ENCODE measurements around the gene DHRSX. TPM values are rescaled to one million over a fixed set of nuclear protein-coding genes. Genes with fewer than 3 reads are reported as not detected.

DHRSX gene
- polyA plus RNA-seq, 1 donor from 2014 or later = 15.7 TPM

DNA sequence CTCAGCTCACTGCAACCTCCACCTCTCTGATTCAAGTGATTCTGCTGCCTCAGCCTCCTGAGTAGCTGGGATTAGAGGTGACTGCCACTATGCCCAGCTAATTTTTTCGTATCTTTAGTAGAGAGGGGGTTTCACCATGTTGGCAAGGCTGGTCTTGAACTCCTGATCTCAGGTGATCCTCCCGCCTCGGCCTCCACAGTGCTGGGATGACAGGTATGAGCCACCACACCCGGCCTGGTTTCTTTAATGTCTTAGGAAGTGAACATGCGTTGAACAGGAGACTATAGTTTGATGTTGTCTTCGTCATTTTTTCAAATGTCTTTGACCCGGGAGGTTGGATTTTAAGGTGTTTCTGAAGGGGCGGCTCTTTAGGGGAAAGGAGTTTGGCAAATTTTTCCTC, 91.0 kb downstream of the DHRSX start:
- H3K9me3 ChIP-seq (ENCODE audit: low read length) = peaks cover 5% of the 10 kb centered on the region
- H4K20me1 ChIP-seq (ENCODE audit: insufficient read depth) = no peaks in the 10 kb centered on the region
- H3K36me3 ChIP-seq (ENCODE audit: insufficient read depth, low read length) = no peaks in the 10 kb centered on the region
- H3K4me2 ChIP-seq (ENCODE audit: low read length) = no peak overlapping the region
- no peaks in the 10 kb centered on the region for H3F3A ChIP-seq (ENCODE audit: insufficient read depth, low read length, poor library complexity, severe bottlenecking)
- H2AFZ ChIP-seq (ENCODE audit: low read depth, low read length) = no peak overlapping the region
- no peaks in the 10 kb centered on the region for H3K9me2 ChIP-seq (ENCODE audit: insufficient read depth, low read length)
- H3K27me3 ChIP-seq (ENCODE audit: insufficient read depth, low read depth, low read length) = no peaks in the 10 kb centered on the region
- no peak overlapping the region for H3K4me3 ChIP-seq (ENCODE audit: low read length)
- H3K79me2 ChIP-seq (replicated peaks; ENCODE audit: insufficient read depth, low read length) = peaks cover 5% of the 10 kb centered on the region
- peak overlapping the region; percentile 81 for H3K27ac ChIP-seq (ENCODE audit: low read length)
- H3K9ac ChIP-seq (ENCODE audit: low read length) = peak overlapping the region; percentile 39
- no peak for TF ChIP-seq POLR2AphosphoS5 (IDR thresholded peaks at IDR 0.05)

DNA sequence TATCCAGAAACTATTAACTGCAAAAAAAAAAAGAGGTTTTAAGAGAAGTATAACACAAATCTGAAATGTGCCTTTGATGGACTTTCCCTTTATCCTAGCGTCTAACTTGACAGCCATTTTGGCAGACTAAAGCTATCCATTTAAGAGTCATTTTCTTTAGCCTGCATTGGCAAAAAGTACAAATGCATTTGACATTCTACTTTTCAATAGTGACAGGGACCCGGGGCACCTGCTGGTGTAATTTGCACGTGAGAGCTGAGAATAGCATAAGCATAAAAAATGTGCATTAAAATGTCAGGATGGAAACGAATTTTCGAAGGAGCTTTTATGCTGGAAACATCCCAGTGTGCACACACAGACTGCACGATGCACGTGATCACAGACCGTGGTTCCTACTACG, 91.9 kb downstream of the DHRSX start:
- Histone ChIP-seq H3F3A (ENCODE audit: insufficient read depth, low read length, poor library complexity, severe bottlenecking) (no peaks in the 10 kb centered on the region), H3K9me3 (ENCODE audit: low read length) (peaks cover 5% of the 10 kb centered on the region), H3K27me3 (ENCODE audit: insufficient read depth, low read depth, low read length) (no peaks in the 10 kb centered on the region), H3K4me2 (ENCODE audit: low read length) (no peak overlapping the region), H3K79me2 (replicated peaks; ENCODE audit: insufficient read depth, low read length) (peaks cover 5% of the 10 kb centered on the region), H3K4me3 (ENCODE audit: low read length) (no peak overlapping the region), H3K9ac (ENCODE audit: low read length) (peak overlapping the region; percentile 39), H4K20me1 (ENCODE audit: insufficient read depth) (no peaks in the 10 kb centered on the region), H2AFZ (ENCODE audit: low read depth, low read length) (no peak overlapping the region), H3K9me2 (ENCODE audit: insufficient read depth, low read length) (no peaks in the 10 kb centered on the region), H3K27ac (ENCODE audit: low read length) (peak overlapping the region; percentile 81), H3K36me3 (ENCODE audit: insufficient read depth, low read length) (no peaks in the 10 kb centered on the region)
- peak; percentile 39 for TF ChIP-seq SMC3 (conservative IDR thresholded peaks at IDR 0.05; ENCODE audit: poor library complexity)
- TF ChIP-seq EP300 (conservative IDR thresholded peaks at IDR 0.05; ENCODE audit: poor library complexity, severe bottlenecking) = peak; percentile 96
- TF ChIP-seq, protein P1, sequence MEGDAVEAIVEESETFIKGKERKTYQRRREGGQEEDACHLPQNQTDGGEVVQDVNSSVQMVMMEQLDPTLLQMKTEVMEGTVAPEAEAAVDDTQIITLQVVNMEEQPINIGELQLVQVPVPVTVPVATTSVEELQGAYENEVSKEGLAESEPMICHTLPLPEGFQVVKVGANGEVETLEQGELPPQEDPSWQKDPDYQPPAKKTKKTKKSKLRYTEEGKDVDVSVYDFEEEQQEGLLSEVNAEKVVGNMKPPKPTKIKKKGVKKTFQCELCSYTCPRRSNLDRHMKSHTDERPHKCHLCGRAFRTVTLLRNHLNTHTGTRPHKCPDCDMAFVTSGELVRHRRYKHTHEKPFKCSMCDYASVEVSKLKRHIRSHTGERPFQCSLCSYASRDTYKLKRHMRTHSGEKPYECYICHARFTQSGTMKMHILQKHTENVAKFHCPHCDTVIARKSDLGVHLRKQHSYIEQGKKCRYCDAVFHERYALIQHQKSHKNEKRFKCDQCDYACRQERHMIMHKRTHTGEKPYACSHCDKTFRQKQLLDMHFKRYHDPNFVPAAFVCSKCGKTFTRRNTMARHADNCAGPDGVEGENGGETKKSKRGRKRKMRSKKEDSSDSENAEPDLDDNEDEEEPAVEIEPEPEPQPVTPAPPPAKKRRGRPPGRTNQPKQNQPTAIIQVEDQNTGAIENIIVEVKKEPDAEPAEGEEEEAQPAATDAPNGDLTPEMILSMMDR (IDR thresholded peaks at IDR 0.05; ENCODE audit: poor library complexity, severe bottlenecking) = no peak
- TF ChIP-seq MXI1 (conservative IDR thresholded peaks at IDR 0.05; ENCODE audit: poor library complexity, severe bottlenecking) = no peak
- peak; percentile 61 for TF ChIP-seq POLR2AphosphoS5 (IDR thresholded peaks at IDR 0.05)
- TF ChIP-seq RAD21 (conservative IDR thresholded peaks at IDR 0.05) = peak; percentile 47
- TF ChIP-seq, protein P2, sequence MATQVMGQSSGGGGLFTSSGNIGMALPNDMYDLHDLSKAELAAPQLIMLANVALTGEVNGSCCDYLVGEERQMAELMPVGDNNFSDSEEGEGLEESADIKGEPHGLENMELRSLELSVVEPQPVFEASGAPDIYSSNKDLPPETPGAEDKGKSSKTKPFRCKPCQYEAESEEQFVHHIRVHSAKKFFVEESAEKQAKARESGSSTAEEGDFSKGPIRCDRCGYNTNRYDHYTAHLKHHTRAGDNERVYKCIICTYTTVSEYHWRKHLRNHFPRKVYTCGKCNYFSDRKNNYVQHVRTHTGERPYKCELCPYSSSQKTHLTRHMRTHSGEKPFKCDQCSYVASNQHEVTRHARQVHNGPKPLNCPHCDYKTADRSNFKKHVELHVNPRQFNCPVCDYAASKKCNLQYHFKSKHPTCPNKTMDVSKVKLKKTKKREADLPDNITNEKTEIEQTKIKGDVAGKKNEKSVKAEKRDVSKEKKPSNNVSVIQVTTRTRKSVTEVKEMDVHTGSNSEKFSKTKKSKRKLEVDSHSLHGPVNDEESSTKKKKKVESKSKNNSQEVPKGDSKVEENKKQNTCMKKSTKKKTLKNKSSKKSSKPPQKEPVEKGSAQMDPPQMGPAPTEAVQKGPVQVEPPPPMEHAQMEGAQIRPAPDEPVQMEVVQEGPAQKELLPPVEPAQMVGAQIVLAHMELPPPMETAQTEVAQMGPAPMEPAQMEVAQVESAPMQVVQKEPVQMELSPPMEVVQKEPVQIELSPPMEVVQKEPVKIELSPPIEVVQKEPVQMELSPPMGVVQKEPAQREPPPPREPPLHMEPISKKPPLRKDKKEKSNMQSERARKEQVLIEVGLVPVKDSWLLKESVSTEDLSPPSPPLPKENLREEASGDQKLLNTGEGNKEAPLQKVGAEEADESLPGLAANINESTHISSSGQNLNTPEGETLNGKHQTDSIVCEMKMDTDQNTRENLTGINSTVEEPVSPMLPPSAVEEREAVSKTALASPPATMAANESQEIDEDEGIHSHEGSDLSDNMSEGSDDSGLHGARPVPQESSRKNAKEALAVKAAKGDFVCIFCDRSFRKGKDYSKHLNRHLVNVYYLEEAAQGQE (IDR thresholded peaks at IDR 0.05; ENCODE audit: borderline replicate concordance) = no peak
- no peak for TF ChIP-seq EZH2 (IDR thresholded peaks at IDR 0.05; ENCODE audit: borderline replicate concordance, insufficient read depth, low read length, poor library complexity, severe bottlenecking)
- TF ChIP-seq TAF1 (IDR thresholded peaks at IDR 0.05; ENCODE audit: low read depth) = no peak

Measured in neural cell (in vitro differentiated cells).